NCI-H1092 (cell line): Measurements from ENCODE around the gene TTC28.
A peak's percentile ranks its signal among the peaks of the same experiment; 100 is the strongest.

Experiments
- DNase-seq: peaks from one replicate; lab custom pipeline; 2025; lab: John Stamatoyannopoulos, UW

Gene TTC28

GRCh38 chr22:28440592-28441390, 238.8 kb downstream of the TTC28 start:
- no peak for DNase-seq

- DNase-seq, result no peak
Measured at GRCh38 chr22:28438183-28438768, 241.4 kb downstream of the TTC28 start.

GRCh38 chr22:28435982-28436381, 243.7 kb downstream of the TTC28 start:
- DNase-seq, result no peak

GRCh38 chr22:28435140-28435768, 244.4 kb downstream of the TTC28 start:
- DNase-seq, result no peak

- DNase-seq, result no peak
Measured at GRCh38 chr22:28430466-28431025, 249.1 kb downstream of the TTC28 start.

GRCh38 chr22:28429711-28430110, 249.9 kb downstream of the TTC28 start:
- DNase-seq, result no peak

- DNase-seq, result no peak
Measured at GRCh38 chr22:28428271-28428670, 251.4 kb downstream of the TTC28 start.

GRCh38 chr22:28426346-28427132, 253.1 kb downstream of the TTC28 start:
- DNase-seq, result no peak

- no peak for DNase-seq
Measured at GRCh38 chr22:28425211-28425610, 254.4 kb downstream of the TTC28 start.

- DNase-seq, result peak; percentile 50
Measured at GRCh38 chr22:28424427-28425080, 255.1 kb downstream of the TTC28 start.

GRCh38 chr22:28419919-28420318, 259.7 kb downstream of the TTC28 start:
- DNase-seq, result no peak

GRCh38 chr22:28418008-28418407, 261.6 kb downstream of the TTC28 start:
- DNase-seq, result no peak

- no peak for DNase-seq
Measured at GRCh38 chr22:28417431-28417830, 262.2 kb downstream of the TTC28 start.

- no peak for DNase-seq
Measured at GRCh38 chr22:28414913-28415312, 264.7 kb downstream of the TTC28 start.

GRCh38 chr22:28413612-28414399, 265.8 kb downstream of the TTC28 start:
- DNase-seq, result no peak

- no peak for DNase-seq
Measured at GRCh38 chr22:28412109-28412508, 267.5 kb downstream of the TTC28 start.

- no peak for DNase-seq
Measured at GRCh38 chr22:28411125-28411524, 268.5 kb downstream of the TTC28 start.

GRCh38 chr22:28410050-28410816, 269.4 kb downstream of the TTC28 start:
- DNase-seq, result no peak

GRCh38 chr22:28408709-28409108, 270.9 kb downstream of the TTC28 start:
- no peak for DNase-seq

- DNase-seq, result no peak
Measured at GRCh38 chr22:28407645-28408044, 272.0 kb downstream of the TTC28 start.
